HCT116 (cell line): Measurements from ENCODE around the gene ZNF814. TPM values are rescaled to one million over a fixed set of nuclear protein-coding genes. Genes with fewer than 3 reads are reported as not detected.

Source experiments
- ATAC-seq: fragments of 200-7000 bp; cut with Tn5 transposase; 2 replicates; pipeline ENCODE4 v1.9.1; 2020; ENCODE audit warnings: mild to moderate bottlenecking, moderate library complexity
- BruUV-seq: library from RNA; stranded (reverse); fragments of 400-500 nt; replicated peaks from 2 replicates; lab custom pipeline; 2021; lab: Mats Ljungman, UMichigan
- CTCF ChIA-PET: fragments of 300-600 bp; sonication (Branson Sonifier 250); formaldehyde crosslinking; loops from one replicate; lab custom pipeline; 2021; ENCODE audit warnings: antibody characterized with exemption; lab: Charles Lee
- POLR2A ChIA-PET: fragments of 300-600, 350-600 bp; sonication (Branson Sonifier 250); formaldehyde crosslinking; loops from one replicate; lab custom pipeline; 2021; ENCODE audit warnings: antibody characterized with exemption; lab: Charles Lee
- RAD21 ChIA-PET, 2 experiments: fragments of 300-600 bp; sonication (Branson Sonifier 250); formaldehyde crosslinking; loops; one replicate each; lab custom pipeline; 2023; ENCODE audit warnings: low total read pairs in 2 of 2; ENCODE audit not compliant: uncharacterized antibody in 2 of 2, unreplicated experiment in 2 of 2, low non-redundant PET in 1 of 2; lab: Charles Lee
- DNase-seq: peaks from one replicate; pipeline ENCODE4 v3.0.0-alpha.2; 2010; ENCODE audit warnings: low read depth, low spot score
- H2AFZ ChIP-seq: fragments of 200-600 bp; shearing (Covaris generic), sonication (generic); 2 replicates; pipeline ENCODE4 v1.6.1; 2017; ENCODE audit warnings: low read depth, mixed run types, mixed read lengths, antibody characterized with exemption, low read length; ENCODE audit not compliant: poor library complexity, severe bottlenecking
- H3K27ac ChIP-seq: 2 replicates; pipeline ENCODE4 v1.5.1; 2012; ENCODE audit warnings: low read depth, low read length
- H3K27me3 ChIP-seq: fragments of 200-600 bp; sonication (generic); 2 replicates; pipeline ENCODE4 v1.6.1; 2016; ENCODE audit warnings: mixed run types, low read length, mixed read lengths; ENCODE audit not compliant: insufficient read depth
- H3K36me3 ChIP-seq, 2 experiments: fragments of 200-500 bp in 1 of 2; fragments of 200-600 bp in 1 of 2; sonication (Bioruptor generic) in 1 of 2; sonication (generic) in 1 of 2; 2 replicates each; pipeline versions ENCODE4 v1.5.1 to v1.6.1; 2014 to 2016; ENCODE audit warnings: low read length in 2 of 2, inconsistent platforms in 1 of 2, mixed read lengths in 1 of 2, mixed run types in 1 of 2; ENCODE audit not compliant: insufficient read depth in 2 of 2, control insufficient read depth in 1 of 2
- H3K4me1 ChIP-seq, 2 experiments: fragments of 200-600 bp in 1 of 2; sonication (generic) in 1 of 2; 2 replicates each; pipeline versions ENCODE4 v1.5.1 to v1.6.1; 2012 to 2017; ENCODE audit warnings: low read length in 2 of 2, inconsistent platforms in 1 of 2, mild to moderate bottlenecking in 1 of 2, mixed read lengths in 1 of 2, mixed run types in 1 of 2, moderate library complexity in 1 of 2; ENCODE audit not compliant: insufficient read depth in 2 of 2, control insufficient read depth in 1 of 2
- H3K4me2 ChIP-seq: fragments of 200-600 bp; sonication (generic); 2 replicates; pipeline ENCODE4 v1.6.1; 2017; ENCODE audit warnings: mixed run types, low read length, mixed read lengths
- H3K4me3 ChIP-seq, 2 experiments: fragments of 200-600 bp in 1 of 2; sonication (generic) in 1 of 2; replicated peaks in 1 of 2; 2 replicates each; pipeline ENCODE4 v1.5.1; 2011 to 2016; ENCODE audit warnings: low read length in 2 of 2, control low read depth in 1 of 2, low read depth in 1 of 2, mild to moderate bottlenecking in 1 of 2, mixed read lengths in 1 of 2, mixed run types in 1 of 2
- H3K79me2 ChIP-seq: fragments of 200-600 bp; sonication (generic); 2 replicates; pipeline ENCODE4 v1.6.1; 2017; ENCODE audit warnings: mild to moderate bottlenecking, mixed run types, low read length, moderate library complexity, mixed read lengths; ENCODE audit not compliant: insufficient read depth
- H3K9ac ChIP-seq: fragments of 200-600 bp; sonication (generic); 2 replicates; pipeline ENCODE4 v1.6.1; 2016; ENCODE audit warnings: low read length, mixed read lengths
- H3K9me2 ChIP-seq: fragments of 200-600 bp; sonication (generic), shearing (Covaris generic); 2 replicates; pipeline ENCODE4 v1.6.1; 2017; ENCODE audit warnings: mixed run types, mild to moderate bottlenecking, moderate library complexity; ENCODE audit not compliant: insufficient read depth
- H3K9me3 ChIP-seq, 2 experiments: fragments of 200-500 bp in 1 of 2; fragments of 200-600 bp in 1 of 2; sonication (Bioruptor generic) in 1 of 2; sonication (generic) in 1 of 2; 2 replicates each; pipeline ENCODE4 v1.6.1; 2014 to 2017; ENCODE audit warnings: low read length in 2 of 2, mixed read lengths in 2 of 2, inconsistent platforms in 1 of 2, low read depth in 1 of 2, mild to moderate bottlenecking in 1 of 2, mixed run types in 1 of 2, moderate library complexity in 1 of 2; ENCODE audit not compliant: control insufficient read depth in 1 of 2, insufficient read depth in 1 of 2
- H4K20me1 ChIP-seq: fragments of 200-600 bp; sonication (generic), shearing (Covaris generic); 2 replicates; pipeline ENCODE4 v1.6.1; 2017; ENCODE audit warnings: mixed run types, mild to moderate bottlenecking, moderate library complexity; ENCODE audit not compliant: insufficient read depth
- EZH2 ChIP-seq: fragments of 200-600 bp; sonication (generic); IDR thresholded peaks from 2 replicates; pipeline ENCODE4 v1.6.1; 2017; ENCODE audit warnings: antibody characterized with exemption, mixed run types
- JUND ChIP-seq: IDR thresholded peaks from 2 replicates; pipeline ENCODE4 v1.6.1; 2012
- TCF7L2 ChIP-seq: IDR thresholded peaks from 2 replicates; pipeline ENCODE4 v1.7.0; 2011; ENCODE audit warnings: borderline replicate concordance, inconsistent platforms; ENCODE audit not compliant: insufficient read depth, insufficient read length; ENCODE audit errors: extremely low read depth
- intact Hi-C: fragments of 100-400 bp; cut with micrococcal nuclease; formaldehyde crosslinking; loops from 2 replicates; pipeline ENCODE4 v1.10.0; 2022
- total RNA-seq: library from RNA; stranded (reverse); gene quantifications from one replicate; pipeline ENCODE4 v1.2.1, GENCODE V29; 2021; ENCODE audit not compliant: unreplicated experiment
- TF ChIP-seq, protein P1 (sequence below): IDR thresholded peaks from 2 replicates; pipeline ENCODE4 v1.6.1; 2012; ENCODE audit warnings: low read depth

The ZNF814 gene
- total RNA-seq, 1 experiment from 2014 or later = 2.5 TPM

DNA sequence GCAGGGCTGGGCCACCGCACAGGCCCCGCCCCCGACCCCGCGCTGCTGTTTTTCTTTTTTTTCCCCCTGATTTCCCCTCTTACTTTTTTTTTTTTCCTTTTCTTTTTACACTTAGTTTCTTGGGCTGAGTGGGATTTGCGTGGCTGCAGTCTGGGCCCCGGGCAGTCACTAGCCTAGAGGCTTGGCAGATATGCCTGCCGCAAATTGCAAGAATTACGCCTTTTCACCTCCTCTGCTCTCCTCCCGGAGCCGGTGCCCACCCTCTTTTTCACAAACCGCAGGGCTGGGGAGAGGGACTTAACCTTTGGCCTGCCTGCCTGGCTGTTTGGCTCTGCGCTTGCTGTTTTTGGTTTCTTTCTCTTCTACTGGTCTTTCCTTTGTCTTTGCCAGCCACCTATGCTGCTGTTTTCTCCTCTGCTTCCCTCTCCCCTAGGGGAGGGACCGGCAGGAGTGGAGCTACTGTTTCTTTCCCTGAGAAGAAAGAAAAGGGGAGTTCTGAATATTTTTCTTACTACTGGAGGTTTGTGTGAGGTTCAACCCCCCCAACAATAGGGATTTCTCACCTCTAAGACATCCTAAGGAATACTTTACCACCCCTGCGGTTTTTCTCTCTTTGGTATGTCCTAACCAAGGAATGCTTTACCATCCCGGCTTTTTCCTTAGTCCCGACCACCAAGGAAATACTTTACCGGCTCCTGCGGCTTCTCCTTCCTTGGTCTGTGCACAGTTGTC is 85.1 kb downstream of the ZNF814 start:
- no peaks in the 10 kb centered on the region for H4K20me1 ChIP-seq
- no peak overlapping the region for H2AFZ ChIP-seq
- H3K9me3 ChIP-seq = no peaks in the 10 kb centered on the region
- ChIA-PET CTCF (no interaction called here), RAD21 (no interaction called here), POLR2A (interaction anchor here (1.3 kb wide), 1 partner anchor 11 kb away, joined by 3 read pairs; no protein-coding TSS in a partner anchor)
- H3K4me1 ChIP-seq = peaks cover 9 to 20% of the 10 kb centered on the region in 2 experiments; a peak in 3 of 4 replicates
- H3K27me3 ChIP-seq = no peaks in the 10 kb centered on the region
- DNase-seq = peak; percentile 12
- peak; percentile 73 for ATAC-seq
- no peaks in the 10 kb centered on the region for H3K79me2 ChIP-seq
- peaks cover 11 to 13% of the 10 kb centered on the region in 2 experiments; a peak in 3 of 4 replicates for H3K36me3 ChIP-seq
- no TSS peak for BruUV-seq
- H3K4me3 ChIP-seq = peak overlapping the region; percentile 55 to 61
- peak overlapping the region; percentile 58 for H3K27ac ChIP-seq
- intact Hi-C loops = loop anchor here (5.0 kb wide), 1 partner anchor 56 kb away; the partner anchor contains the start of gene ZNF776
- peak overlapping the region; percentile 59 for H3K9ac ChIP-seq
- TF ChIP-seq, protein P1, sequence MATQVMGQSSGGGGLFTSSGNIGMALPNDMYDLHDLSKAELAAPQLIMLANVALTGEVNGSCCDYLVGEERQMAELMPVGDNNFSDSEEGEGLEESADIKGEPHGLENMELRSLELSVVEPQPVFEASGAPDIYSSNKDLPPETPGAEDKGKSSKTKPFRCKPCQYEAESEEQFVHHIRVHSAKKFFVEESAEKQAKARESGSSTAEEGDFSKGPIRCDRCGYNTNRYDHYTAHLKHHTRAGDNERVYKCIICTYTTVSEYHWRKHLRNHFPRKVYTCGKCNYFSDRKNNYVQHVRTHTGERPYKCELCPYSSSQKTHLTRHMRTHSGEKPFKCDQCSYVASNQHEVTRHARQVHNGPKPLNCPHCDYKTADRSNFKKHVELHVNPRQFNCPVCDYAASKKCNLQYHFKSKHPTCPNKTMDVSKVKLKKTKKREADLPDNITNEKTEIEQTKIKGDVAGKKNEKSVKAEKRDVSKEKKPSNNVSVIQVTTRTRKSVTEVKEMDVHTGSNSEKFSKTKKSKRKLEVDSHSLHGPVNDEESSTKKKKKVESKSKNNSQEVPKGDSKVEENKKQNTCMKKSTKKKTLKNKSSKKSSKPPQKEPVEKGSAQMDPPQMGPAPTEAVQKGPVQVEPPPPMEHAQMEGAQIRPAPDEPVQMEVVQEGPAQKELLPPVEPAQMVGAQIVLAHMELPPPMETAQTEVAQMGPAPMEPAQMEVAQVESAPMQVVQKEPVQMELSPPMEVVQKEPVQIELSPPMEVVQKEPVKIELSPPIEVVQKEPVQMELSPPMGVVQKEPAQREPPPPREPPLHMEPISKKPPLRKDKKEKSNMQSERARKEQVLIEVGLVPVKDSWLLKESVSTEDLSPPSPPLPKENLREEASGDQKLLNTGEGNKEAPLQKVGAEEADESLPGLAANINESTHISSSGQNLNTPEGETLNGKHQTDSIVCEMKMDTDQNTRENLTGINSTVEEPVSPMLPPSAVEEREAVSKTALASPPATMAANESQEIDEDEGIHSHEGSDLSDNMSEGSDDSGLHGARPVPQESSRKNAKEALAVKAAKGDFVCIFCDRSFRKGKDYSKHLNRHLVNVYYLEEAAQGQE = no peak
- no peak for TF ChIP-seq JUND
- TF ChIP-seq, all 23 proteins: peak for 0
- peak overlapping the region; percentile 87 for H3K4me2 ChIP-seq
- no peaks in the 10 kb centered on the region for H3K9me2 ChIP-seq

- no peaks in the 10 kb centered on the region for H3K9me3 ChIP-seq
- H4K20me1 ChIP-seq = no peaks in the 10 kb centered on the region
- peaks cover 9 to 20% of the 10 kb centered on the region in 2 experiments; a peak in 3 of 4 replicates for H3K4me1 ChIP-seq
- H3K27me3 ChIP-seq = no peaks in the 10 kb centered on the region
- intact Hi-C loops = loop anchor here (5.0 kb wide), 1 partner anchor 56 kb away; the partner anchor contains the start of gene ZNF776
- DNase-seq (no peak), ATAC-seq (peak; percentile 67)
- ChIA-PET RAD21 (no interaction called here), CTCF (no interaction called here), POLR2A (interaction anchor here (1.3 kb wide), 1 partner anchor 12 kb away, joined by 3 read pairs; no protein-coding TSS in a partner anchor)
- H2AFZ ChIP-seq = no peak overlapping the region
- H3K27ac ChIP-seq = peak overlapping the region; percentile 58
- H3K4me3 ChIP-seq = peak overlapping the region; percentile 55 to 61
- H3K9me2 ChIP-seq = no peaks in the 10 kb centered on the region
- H3K9ac ChIP-seq = peak overlapping the region; percentile 59
- peak overlapping the region; percentile 87 for H3K4me2 ChIP-seq
- H3K36me3 ChIP-seq = peaks cover 8% of the 10 kb centered on the region in 2 experiments; a peak in 3 of 4 replicates
- no TSS peak for BruUV-seq
- TF ChIP-seq TCF7L2 (no peak), EZH2 (no peak)
- no peaks in the 10 kb centered on the region for H3K79me2 ChIP-seq
Observed at GRCh38 chr19:57803265-57803593, 85.6 kb downstream of the ZNF814 start.
